Measurements from ENCODE around the gene ZNF654.
"Not testable (repeated sequence)": the region's sequence is repeated elsewhere in the genome, so short reads cannot be mapped to it uniquely, and the experiment has no call there.

ZNF654 gene

DNA sequence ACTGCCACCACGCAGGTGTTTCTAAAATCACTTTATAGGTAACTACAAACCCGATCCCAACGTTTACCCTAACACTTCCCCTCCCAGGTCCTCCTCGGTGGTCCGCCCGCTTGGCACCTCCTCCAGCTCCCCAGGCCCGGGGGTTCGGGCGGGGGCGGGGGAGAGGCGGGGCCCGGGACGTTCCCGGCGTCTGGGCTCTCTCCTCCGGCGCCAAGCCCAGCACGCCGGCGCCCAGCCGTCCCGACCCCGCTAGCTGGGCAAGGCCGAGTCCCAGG, 812 bp upstream of the ZNF654 start:
- H3K27ac ChIP-seq: peak overlapping the region; percentile 90
- no peak for DNase-seq (ENCODE audit: low read depth, low spot score)

DNA sequence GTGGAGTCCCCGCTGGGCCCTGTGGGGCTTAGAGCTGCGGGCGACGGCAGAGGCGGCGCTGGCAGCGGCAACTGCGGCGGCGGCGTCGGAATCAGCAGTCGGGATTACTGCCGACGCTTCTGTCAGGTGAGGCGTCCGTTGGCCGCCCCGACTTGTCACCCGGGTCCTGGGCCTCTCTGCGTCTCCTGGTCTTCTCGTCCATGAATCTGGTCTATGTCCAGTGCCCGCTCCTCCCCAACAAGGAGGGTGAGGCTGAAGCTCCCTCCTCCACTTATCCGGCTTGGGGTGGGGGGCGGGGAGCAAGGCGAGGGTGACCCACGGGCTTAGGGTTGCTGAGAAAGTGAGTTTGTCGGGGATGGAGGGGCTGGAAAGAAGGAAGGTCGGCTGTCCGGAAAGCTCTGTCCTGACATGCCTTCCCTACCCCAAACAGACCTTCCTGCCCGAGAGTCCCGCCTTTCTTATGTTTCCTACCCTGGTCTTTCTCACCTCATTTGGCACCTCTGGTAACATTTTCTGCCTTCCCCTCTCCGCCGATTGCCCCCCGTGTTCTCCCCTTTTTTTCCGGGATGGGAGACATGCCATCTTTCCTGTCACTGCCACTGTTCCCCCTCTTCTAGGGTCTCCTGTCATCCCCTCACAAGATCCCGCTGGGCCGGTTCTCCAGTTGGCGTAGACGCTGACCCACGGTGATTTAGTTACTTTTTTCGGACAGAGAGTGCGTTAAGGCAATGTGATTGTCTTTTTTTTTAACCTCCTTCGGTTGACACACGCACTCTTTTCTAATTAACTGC, 520 bp downstream of the ZNF654 start:
- peak overlapping the region; percentile 90 for H3K27ac ChIP-seq
- DNase-seq (ENCODE audit: low read depth, low spot score): no peak

DNA sequence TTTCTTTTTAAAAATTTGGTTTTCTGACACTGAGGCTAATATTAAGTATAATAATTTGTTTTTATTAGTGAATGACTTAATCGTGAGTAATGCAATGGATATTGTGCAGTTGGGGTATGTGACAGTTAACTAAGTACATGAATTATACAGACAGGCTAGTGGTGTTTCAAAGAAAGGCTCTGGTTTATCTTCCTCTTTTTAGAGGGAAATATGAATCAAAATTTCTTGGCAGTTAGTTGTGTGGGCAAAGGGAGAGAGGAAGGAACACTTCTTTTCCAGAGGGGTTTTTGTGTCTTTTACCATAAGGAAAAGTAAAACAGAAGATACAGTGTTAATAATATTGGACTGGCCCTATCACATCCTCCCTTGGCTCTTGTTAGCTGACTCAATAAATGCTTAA, 2.7 kb downstream of the ZNF654 start:
- no peak for DNase-seq (ENCODE audit: low read depth, low spot score)

DNA sequence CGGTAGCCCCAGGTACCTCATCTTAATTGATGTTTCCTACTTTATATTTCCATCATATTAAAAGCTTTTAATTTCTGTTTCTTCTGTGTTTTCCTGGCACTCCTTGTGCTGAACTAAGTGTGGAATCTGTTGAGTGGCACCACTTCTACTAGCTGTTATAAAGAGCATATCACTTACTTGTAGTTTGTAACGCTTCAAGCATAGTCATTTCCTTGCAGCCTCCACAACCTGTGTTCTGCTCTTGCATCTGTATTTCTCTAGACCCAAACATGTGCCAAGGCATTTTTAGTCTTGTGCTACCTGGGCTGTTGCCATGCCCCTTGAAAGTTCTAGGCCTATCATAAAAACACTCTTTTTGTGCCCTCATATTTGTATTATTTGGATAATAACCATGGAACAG, 16.0 kb downstream of the ZNF654 start:
- H3K27ac ChIP-seq: no peak overlapping the region
- DNase-seq (ENCODE audit: low read depth, low spot score): no peak

More for the DNA sequence above, 2.7 kb downstream of the ZNF654 start:
- no peak overlapping the region for H3K27ac ChIP-seq

DNA sequence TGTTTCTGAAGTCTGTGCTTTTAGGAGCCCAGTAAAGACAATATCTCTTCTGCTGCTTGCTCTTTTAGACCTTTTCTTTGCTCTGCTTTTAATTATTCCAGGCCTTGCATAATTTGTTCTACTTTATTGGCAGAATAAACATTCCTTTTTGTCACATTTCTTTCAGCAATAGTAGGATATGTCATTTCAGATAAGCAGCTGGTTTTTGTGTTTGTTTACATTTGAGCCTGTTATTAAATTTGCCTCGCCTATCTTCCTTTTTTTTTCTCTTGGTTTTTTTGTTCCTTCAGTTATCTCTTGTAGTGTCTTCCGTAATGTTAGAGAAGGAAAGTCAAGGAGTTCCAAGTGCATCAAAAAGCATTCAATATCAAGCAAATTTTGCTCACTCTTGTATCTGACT, 16.4 kb downstream of the ZNF654 start:
- no peak for DNase-seq (ENCODE audit: low read depth, low spot score)
- no peak overlapping the region for H3K27ac ChIP-seq

DNA sequence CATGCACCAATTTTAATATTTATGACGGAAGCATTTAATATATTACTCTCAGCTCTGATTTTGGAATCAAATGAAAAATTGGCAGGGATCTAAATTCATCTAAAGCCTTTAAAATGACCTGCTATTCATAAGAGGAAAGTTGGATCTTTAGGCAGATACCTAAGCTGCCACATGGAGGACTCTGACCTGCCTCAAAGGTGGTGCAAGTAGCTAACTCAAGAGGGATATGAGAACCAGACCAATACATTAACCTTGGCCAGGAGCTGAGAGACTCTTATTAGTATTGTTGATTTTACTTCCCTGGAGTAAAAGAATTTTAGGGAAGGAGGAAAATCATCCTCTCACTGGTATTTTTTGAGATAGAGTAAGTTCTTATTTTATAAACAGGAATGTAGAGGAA, 17.7 kb downstream of the ZNF654 start:
- no peak overlapping the region for H3K27ac ChIP-seq
- no peak for DNase-seq (ENCODE audit: low read depth, low spot score)

DNA sequence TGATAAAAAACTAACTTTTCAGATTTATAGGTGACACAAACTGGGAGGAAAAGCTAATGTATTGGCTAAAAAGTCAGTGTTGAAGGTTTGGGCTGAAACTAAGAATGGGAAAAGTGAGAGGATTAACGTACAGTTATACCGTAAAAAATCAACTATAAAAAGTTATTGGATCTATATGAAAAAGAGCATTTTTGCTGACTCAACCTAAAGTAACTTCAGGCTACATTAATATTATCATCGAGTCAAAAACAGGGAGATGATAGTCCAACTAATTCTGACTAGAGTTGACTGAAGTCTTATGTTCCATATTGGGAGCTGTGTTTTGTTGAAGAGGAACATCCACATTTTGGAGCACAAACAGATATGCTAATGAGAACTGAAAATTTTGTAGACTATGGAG, 19.9 kb downstream of the ZNF654 start:
- H3K27ac ChIP-seq: no peak overlapping the region
- no peak for DNase-seq (ENCODE audit: low read depth, low spot score)

DNA sequence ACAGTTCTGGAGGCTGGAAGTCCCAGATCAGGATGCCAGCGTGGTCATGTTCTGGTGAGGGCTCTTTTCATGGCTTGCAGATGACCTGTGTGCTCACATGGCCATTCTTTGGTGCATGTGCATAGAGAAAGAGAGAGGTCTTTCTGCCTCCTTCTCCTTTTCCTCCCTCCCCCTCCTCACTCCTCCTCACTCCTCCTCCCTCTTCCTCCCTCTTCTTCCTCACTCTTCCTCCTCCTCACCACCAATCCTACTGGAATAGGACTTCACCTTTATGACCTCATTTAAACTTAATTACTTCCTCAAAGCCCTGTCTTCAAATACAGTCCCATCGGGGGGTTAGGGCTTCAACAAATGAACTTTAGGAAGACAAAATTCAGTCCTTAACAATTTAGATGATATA, 23.8 kb downstream of the ZNF654 start:
- H3K27ac ChIP-seq: no peak overlapping the region
- no peak for DNase-seq (ENCODE audit: low read depth, low spot score)

DNA sequence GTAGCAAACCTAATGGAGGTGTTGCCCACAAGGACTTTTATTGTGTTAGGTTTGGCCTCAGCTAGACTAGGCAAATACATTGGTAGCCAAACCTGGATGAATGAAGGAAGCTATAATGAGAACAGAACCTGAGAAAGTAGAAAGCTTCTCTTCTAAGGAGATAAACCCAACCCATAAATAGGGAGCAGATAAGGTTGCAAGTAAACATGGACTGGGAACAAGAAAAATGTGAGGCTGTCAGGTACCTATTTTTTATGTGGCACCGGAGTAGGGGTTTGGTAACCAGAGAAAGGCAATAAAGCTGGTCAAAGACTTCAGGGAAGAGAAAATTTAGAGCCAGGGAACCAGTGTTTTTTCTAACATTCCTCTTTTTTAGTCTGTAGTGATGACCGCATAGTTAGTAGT, 25.0 kb downstream of the ZNF654 start:
- no peak overlapping the region for H3K27ac ChIP-seq
- DNase-seq (ENCODE audit: low read depth, low spot score): no peak

DNA sequence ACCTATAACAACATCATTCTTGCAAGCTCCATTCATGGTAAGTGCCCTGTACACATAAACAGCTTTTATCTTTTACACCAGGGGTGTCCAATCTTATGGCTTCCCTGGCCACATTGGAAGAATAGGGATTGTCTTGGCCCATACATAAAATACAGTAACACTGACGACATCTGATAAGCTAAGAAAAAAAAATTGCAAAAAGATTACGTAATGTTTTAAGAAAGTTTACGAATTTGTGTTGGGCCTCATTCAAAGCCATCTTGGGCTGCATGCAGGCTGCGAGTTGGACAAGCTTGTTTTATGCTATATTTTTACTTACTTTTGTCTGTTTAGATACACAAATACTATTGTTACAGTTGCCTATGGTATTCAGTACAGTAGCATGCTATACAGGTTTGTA, 31.6 kb downstream of the ZNF654 start:
- H3K27ac ChIP-seq: no peak overlapping the region
- DNase-seq (ENCODE audit: low read depth, low spot score): no peak

DNA sequence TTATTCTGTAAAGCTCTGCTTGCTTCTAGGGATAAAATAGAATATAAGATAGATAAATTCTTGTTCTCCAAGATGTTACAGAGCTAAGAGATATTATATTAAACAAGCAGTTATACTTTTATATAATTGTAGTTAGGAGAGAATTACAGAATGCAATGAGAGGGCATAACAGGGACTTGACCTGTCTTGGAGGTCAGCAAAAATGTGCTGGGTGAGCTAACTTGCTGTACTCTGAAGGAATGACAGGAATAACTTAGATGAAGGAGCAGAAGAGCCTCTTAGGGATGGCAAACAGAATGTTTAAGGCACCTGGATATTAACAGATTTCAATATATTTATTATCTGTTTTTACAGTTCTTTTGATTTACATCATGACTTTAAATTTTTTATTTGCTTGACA, 33.2 kb downstream of the ZNF654 start:
- no peak for DNase-seq (ENCODE audit: low read depth, low spot score)
- no peak overlapping the region for H3K27ac ChIP-seq

DNA sequence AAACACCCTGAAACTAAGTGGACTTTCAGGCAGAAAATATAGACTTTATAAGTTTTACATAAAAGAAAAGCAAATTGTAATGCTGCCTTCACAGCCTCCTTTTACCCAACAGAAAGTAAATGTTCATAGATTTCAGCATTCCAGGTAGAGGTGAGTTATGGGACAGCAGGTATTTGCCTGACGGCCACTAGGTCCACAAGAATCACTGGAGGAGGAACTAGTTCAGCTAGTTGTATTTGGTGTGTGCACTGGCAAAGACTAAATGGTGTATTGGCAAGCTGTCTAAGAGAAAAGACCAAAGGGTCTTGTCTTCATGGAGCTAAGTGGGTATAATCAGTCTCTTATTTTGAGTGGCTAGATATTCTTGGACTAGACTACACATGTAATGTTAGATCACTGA, 34.2 kb downstream of the ZNF654 start:
- H3K27ac ChIP-seq: no peak overlapping the region
- DNase-seq (ENCODE audit: low read depth, low spot score): no peak

DNA sequence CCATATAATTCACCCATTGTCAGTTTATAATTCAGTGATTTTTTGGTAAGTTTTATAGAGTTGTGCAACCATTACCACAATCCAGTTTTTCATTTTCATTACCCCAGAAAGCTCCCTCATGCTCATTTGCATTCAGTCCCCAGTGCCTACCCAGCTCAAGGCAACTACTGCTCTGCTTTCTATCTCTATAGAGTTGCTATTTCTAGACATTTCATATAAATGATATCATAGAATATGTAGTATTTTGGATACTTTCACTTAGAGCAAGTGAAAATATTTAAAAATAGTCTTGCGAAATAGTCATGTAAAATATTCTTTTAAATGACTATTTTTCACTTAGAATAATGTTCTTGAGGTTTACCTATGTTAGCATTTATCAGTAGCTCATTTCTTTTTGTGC, 42.1 kb downstream of the ZNF654 start:
- H3K27ac ChIP-seq: no peak overlapping the region
- no peak for DNase-seq (ENCODE audit: low read depth, low spot score)

DNA sequence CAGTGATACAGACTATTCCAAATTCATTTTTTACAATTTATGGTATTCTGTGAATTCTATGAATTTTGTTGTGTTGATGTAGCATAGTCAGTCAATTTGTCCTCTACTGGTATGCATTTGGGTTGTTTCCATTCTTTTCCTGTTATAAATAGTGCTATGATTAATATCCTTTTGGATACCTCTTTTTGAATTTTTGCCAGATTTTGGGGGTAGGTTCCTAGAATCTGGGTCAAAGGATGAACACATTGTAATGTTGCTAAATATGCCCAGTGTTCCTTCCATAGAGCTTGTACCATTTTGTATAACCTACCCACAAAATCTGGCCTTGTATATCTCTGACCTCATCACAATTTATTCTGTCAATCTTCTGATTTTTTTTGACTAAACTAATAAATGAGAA, 46.3 kb downstream of the ZNF654 start:
- no peak for DNase-seq (ENCODE audit: low read depth, low spot score)
- H3K27ac ChIP-seq: no peak overlapping the region

DNA sequence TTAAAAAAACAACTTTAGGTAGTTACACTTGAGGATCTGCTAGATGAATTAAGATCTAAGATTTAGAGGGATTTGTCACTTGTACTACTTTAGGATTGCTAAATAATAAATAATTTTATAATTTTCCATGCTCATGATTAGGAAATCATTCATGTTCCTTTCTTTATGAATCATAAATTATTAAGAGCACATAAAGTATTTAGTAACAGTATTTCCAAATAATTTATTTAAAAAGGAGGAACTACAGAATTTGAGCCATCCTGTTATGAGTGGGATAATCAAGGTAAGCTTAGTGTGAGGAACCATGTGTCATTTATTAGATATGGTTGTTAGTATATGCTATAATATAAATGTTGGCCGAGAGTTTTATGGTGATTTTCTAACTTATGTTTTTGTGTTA, 53.2 kb downstream of the ZNF654 start:
- H3K27ac ChIP-seq: no peak overlapping the region
- DNase-seq (ENCODE audit: low read depth, low spot score): no peak

DNA sequence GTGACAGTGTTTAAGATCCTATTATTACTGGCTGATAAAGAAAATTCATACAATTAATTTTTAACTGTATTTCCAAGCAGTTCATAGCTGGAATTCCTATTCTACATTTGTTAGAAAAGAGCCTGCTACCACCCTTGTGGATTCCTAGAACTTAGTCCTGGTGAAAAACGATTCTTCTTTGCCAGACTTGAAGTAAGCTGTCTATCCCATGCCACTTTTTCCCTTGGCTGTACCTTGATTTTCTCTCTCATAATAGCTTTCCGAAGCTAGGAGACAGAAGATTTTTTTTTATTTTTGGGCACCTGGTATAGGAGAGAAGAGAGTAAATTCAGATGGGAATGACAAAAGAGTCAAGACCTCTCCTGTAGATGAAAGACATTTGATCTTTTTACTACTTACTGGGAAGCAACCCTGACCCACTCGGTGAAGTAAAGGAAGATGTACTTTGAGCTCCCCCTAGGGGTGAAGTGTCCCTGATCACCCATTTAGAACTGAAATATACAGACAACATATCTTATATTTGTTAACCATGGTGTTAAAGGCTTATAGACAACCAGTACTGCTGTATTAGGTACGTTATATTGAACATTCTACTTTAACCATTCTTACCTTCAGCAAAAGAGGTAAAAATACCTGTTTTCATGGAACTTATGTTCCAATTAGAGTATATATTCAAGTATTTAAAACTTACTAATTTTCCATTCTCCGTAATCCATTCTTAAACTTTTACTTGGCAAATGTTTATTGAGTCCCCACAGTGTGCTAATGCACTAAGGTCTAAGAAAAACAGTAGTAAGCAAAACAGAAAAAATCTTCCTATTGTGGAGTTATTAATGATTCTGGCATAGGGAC, 54.5 kb downstream of the ZNF654 start:
- H3K27ac ChIP-seq: no peak overlapping the region

DNA sequence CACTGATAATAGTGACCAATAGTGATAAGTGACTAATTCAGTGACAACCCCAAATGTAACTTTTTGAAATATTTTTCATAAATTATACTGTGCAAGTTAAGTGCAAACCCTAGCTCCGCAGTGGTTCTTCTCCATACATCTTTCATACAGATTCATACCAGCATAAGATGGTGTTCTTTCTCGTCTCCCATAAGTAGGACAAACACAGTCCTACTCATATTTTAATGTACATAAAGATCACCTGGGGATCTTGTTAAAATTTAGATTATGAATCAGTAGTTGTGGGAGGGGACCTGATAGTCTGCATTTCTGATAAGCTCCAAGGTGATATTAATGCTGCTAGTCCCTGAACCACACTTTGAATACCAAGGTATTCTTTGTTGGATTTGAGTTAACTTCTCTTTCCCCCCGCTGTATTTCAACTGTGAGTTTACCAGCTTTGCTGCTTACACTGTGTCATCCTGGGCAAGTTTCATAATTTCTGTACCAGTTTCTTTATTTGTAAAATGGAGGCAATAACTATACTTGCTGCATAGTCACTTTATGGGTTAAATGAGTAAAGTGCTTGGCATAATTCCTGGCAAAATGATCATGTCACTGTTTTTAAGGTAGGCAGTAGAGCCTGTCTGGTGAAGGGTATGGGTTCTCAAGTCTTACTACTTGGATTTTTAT, 56.0 kb downstream of the ZNF654 start:
- no peak for DNase-seq (ENCODE audit: low read depth, low spot score)
- no peak overlapping the region for H3K27ac ChIP-seq

More for the DNA sequence above, 54.5 kb downstream of the ZNF654 start:
- DNase-seq (ENCODE audit: low read depth, low spot score): no peak

DNA sequence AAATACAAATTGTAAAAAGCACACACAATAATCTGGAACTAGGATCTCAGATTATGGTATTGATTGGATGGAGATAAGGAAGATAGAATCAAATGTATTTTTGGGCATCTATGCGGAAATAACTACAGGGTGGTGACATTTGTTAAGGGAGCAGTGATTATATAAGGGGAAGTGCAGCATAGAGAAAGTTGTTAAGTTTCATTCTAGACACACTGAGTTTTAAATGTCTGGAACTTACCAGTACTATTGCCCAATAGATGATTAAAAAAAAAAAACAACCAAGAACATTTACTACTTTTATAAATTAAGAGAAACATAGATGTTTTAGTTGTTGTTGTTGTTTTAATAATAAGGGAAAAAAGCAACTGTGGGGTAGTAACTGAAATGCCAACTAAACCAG, 58.6 kb downstream of the ZNF654 start:
- DNase-seq (ENCODE audit: low read depth, low spot score): no peak
- no peak overlapping the region for H3K27ac ChIP-seq

DNA sequence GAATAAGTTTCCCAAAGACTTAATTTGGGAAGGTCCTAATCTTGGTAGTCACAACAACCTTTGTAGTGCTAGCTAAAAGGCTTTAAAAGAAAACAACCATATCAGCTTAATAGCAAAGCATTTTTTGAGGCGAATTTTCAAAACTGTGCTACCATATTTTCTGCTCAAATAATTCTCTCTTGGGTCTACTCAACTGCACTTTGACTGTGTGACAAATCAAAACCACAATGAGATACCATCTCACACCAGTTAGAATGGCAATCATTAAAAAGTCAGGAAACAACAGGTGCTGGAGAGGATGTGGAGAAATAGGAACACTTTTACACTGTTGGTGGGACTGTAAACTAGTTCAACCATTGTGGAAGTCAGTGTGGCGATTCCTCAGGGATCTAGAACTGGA, 59.5 kb downstream of the ZNF654 start:
- DNase-seq (ENCODE audit: low read depth, low spot score); H3K27ac ChIP-seq: not testable (repeated sequence)

DNA sequence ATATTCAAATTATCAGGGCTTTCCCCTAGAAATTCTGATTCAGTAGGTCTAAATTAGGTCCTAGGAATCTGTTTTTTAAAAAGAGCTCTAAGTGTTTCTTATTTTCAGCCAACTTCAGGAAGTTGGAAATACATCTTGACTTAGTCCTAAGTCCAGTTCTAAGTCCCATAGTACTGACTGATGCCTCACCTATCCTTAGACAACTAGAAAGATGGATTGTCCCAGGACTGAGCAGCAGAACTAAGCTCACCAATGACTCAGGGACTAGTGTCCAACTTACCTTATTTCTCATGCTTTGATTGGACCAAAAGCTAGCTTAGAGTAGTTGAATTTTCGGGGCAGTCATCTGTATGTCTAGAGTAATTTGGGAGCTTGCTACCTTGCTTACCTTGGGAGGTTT, 64.5 kb downstream of the ZNF654 start:
- DNase-seq (ENCODE audit: low read depth, low spot score): no peak
- H3K27ac ChIP-seq: no peak overlapping the region

DNA sequence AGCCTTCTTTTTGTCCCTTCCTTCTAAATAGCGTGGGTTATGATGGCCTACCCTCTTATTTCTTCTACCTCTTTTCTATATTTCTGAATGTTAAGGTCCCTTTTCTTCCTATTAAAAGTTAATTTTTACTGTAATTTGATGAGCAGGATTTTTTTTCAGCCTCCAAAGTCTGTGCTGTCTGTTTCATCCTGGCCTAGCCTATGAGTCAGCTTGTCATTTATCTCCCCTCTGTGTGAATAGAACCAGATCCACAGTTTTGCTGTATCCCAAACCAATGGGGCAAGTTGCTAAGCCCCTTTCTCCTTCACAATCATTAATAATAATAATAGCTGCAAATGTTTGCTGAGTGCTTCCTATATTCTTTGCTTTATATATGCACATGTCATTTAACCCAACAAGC, 72.6 kb downstream of the ZNF654 start:
- no peak for DNase-seq (ENCODE audit: low read depth, low spot score)
- H3K27ac ChIP-seq: no peak overlapping the region

Measured in epithelial cell of prostate (primary cell).